CD4-positive, alpha-beta T cell treated with Interferon gamma for 1 hour (primary cell): Measurements from ENCODE around the gene FOXRED1.
"Not testable (repeated sequence)": the region's sequence is repeated elsewhere in the genome, so short reads cannot be mapped to it uniquely, and the experiment has no call there.

Experiments
- DNase-seq: peaks from one replicate; pipeline ENCODE4 v3.0.0-alpha.2; 2020

The FOXRED1 gene

GRCh38 chr11:126268708-126269579 lies at the start of gene FOXRED1, which contains the start of gene SRPRA:
Gene FOXRED1, plus strand, starts transcription at chr11:126269154. Its CDS starts 53 bp downstream, at chr11:126269207.
Gene SRPRA, minus strand, starts transcription at chr11:126268895. Its CDS starts 91 bp downstream, at chr11:126268804.
- peak; percentile 99 for DNase-seq

- no peak for DNase-seq
Measured at GRCh38 chr11:126219547-126219946, 49.4 kb upstream of the FOXRED1 start.

GRCh38 chr11:126224647-126225294 lies 44.2 kb upstream of the FOXRED1 start:
- no peak for DNase-seq

- DNase-seq = no peak
Measured at GRCh38 chr11:126225295-126225665, 43.7 kb upstream of the FOXRED1 start.

GRCh38 chr11:126226334-126227084 lies 42.4 kb upstream of the FOXRED1 start:
- DNase-seq = no peak

GRCh38 chr11:126229858-126230540 lies 39.0 kb upstream of the FOXRED1 start:
- no peak for DNase-seq

- no peak for DNase-seq
Measured at GRCh38 chr11:126231725-126232459, 37.1 kb upstream of the FOXRED1 start.

- DNase-seq = no peak
Measured at GRCh38 chr11:126232683-126233082, 36.3 kb upstream of the FOXRED1 start.

GRCh38 chr11:126233391-126233790 lies 35.6 kb upstream of the FOXRED1 start:
- no peak for DNase-seq

- no peak for DNase-seq
Measured at GRCh38 chr11:126246636-126247035, 22.3 kb upstream of the FOXRED1 start.

- DNase-seq = no peak
Measured at GRCh38 chr11:126253265-126253664, 15.7 kb upstream of the FOXRED1 start.

GRCh38 chr11:126254819-126255218 lies 14.1 kb upstream of the FOXRED1 start:
- no peak for DNase-seq

GRCh38 chr11:126255507-126255906 lies 13.4 kb upstream of the FOXRED1 start:
- not testable (repeated sequence) for DNase-seq

GRCh38 chr11:126256216-126256615 lies 12.7 kb upstream of the FOXRED1 start:
- no peak for DNase-seq

GRCh38 chr11:126257144-126257543 lies 11.8 kb upstream of the FOXRED1 start:
- no peak for DNase-seq

- no peak for DNase-seq
Measured at GRCh38 chr11:126257764-126258163, 11.2 kb upstream of the FOXRED1 start.

- DNase-seq = no peak
Measured at GRCh38 chr11:126262216-126262615, 6.7 kb upstream of the FOXRED1 start.

- no peak for DNase-seq
Measured at GRCh38 chr11:126263489-126263888, 5.5 kb upstream of the FOXRED1 start.

- DNase-seq = no peak
Measured at GRCh38 chr11:126265811-126266210, 3.1 kb upstream of the FOXRED1 start.

- no peak for DNase-seq
Measured at GRCh38 chr11:126267650-126268049, 1.3 kb upstream of the FOXRED1 start.

GRCh38 chr11:126268361-126268707 lies 620 bp upstream of the FOXRED1 start:
- DNase-seq = no peak

GRCh38 chr11:126277322-126277721 lies 8.4 kb downstream of the FOXRED1 start:
- DNase-seq = no peak
